A549 (cell line): ENCODE measurements around the gene SKAP1. TPM values are rescaled to one million over a fixed set of nuclear protein-coding genes. Genes with fewer than 3 reads are reported as not detected.

Experiments
- ATAC-seq, 2 experiments: fragments of 200-7000 bp in 1 of 2; fragments of >200 bp in 1 of 2; cut with Nextera tagmentation in 1 of 2; cut with Tn5 transposase in 1 of 2; 3 replicates each; pipeline versions ENCODE4 v1.8.0 to v1.9.1; 2018 to 2020; ENCODE audit warnings: mild to moderate bottlenecking in 1 of 2, moderate library complexity in 1 of 2
- CTCF ChIA-PET: fragments of 300-600 bp; sonication (Branson Sonifier 250); formaldehyde crosslinking; extraction: SDS; loops from one replicate; lab custom pipeline; 2021; ENCODE audit warnings: antibody characterized with exemption, inconsistent platforms; lab: Yijun Ruan, JAX
- POLR2A ChIA-PET: fragments of 350-600 bp; formaldehyde crosslinking; extraction: SDS; loops from one replicate; lab custom pipeline; 2021; ENCODE audit warnings: antibody characterized with exemption, inconsistent platforms; lab: Yijun Ruan, JAX
- DNase-seq, 2 experiments: peaks; one replicate each; pipeline versions ENCODE4 v3.0.0 to v3.0.0-alpha.2; 2011 to 2016; ENCODE audit warnings: low read depth in 1 of 2, low spot score in 1 of 2
- FAIRE-seq: peaks from 2 replicates; lab custom pipeline; 2011; peaks lifted over from hg19 to GRCh38; lab: Jason Lieb, UNC
- H3K27ac ChIP-seq, 2 experiments: fragments of >200 bp; sonication (Bioruptor Twin); formaldehyde crosslinking; 3 replicates each; pipeline ENCODE4 v1.5.1; 2016 to 2017
- H3K4me1 ChIP-seq: fragments of >200 bp; sonication (Bioruptor Twin); formaldehyde crosslinking; 3 replicates; pipeline ENCODE4 v1.6.1; 2016
- H3K4me2 ChIP-seq: fragments of >200 bp; sonication (Bioruptor Twin); formaldehyde crosslinking; 3 replicates; pipeline ENCODE4 v1.6.1; 2016
- H3K4me3 ChIP-seq: fragments of >200 bp; sonication (Bioruptor Twin); formaldehyde crosslinking; 3 replicates; pipeline ENCODE4 v1.5.1; 2016
- H3K9me3 ChIP-seq: fragments of >200 bp; sonication (Bioruptor Twin); formaldehyde crosslinking; 3 replicates; pipeline ENCODE4 v1.6.1; 2016
- CBX2 ChIP-seq: fragments of 200-600 bp; sonication (generic); IDR thresholded peaks from 2 replicates; pipeline ENCODE4 v1.6.1; 2016; ENCODE audit warnings: low read depth, mild to moderate bottlenecking, borderline replicate concordance
- CBX8 ChIP-seq: fragments of 200-600 bp; sonication (generic); IDR thresholded peaks from 2 replicates; pipeline ENCODE4 v1.6.1; 2016
- EHMT2 ChIP-seq: fragments of 200-600 bp; sonication (generic); IDR thresholded peaks from 2 replicates; pipeline ENCODE4 v1.6.1; 2016; ENCODE audit warnings: antibody characterized with exemption, low read depth, mild to moderate bottlenecking, moderate library complexity
- FOXS1 ChIP-seq: fragments of 250-450 bp; sonication (Bioruptor Pico); IDR thresholded peaks from 2 replicates; pipeline ENCODE4 v1.5.0; 2020; ENCODE audit warnings: mild to moderate bottlenecking, moderate library complexity
- HDAC2 ChIP-seq: fragments of 200-600 bp; sonication (generic); IDR thresholded peaks from 2 replicates; pipeline ENCODE4 v1.6.1; 2016
- HOXA7 ChIP-seq: fragments of 250-450 bp; sonication (Bioruptor Pico); IDR thresholded peaks from 2 replicates; pipeline ENCODE4 v1.5.0; 2020; ENCODE audit warnings: mild to moderate bottlenecking, moderate library complexity
- HOXB13 ChIP-seq: fragments of 250-450 bp; sonication (Bioruptor Pico); IDR thresholded peaks from 2 replicates; pipeline ENCODE4 v1.5.0; 2020; ENCODE audit warnings: low read depth, mild to moderate bottlenecking, moderate library complexity
- HOXB5 ChIP-seq: fragments of 250-450 bp; sonication (Bioruptor Pico); IDR thresholded peaks from 2 replicates; pipeline ENCODE4 v1.5.0; 2020; ENCODE audit warnings: mild to moderate bottlenecking, moderate library complexity
- JUNB ChIP-seq: fragments of >200 bp; sonication (Bioruptor Twin); formaldehyde crosslinking; IDR thresholded peaks from 2 replicates; pipeline ENCODE4 v1.6.1; 2016
- MAFK ChIP-seq: fragments of 450-650 bp; IDR thresholded peaks from 2 replicates; pipeline ENCODE4 v1.6.1; 2014; ENCODE audit not compliant: partially characterized antibody
- MAZ ChIP-seq: fragments of 150-350 bp; IDR thresholded peaks from 2 replicates; pipeline ENCODE4 v1.6.1; 2014; ENCODE audit warnings: antibody characterized with exemption, low read depth, low read length, borderline replicate concordance
- MYC ChIP-seq: IDR thresholded peaks from 2 replicates; pipeline ENCODE4 v1.6.1; 2012; ENCODE audit warnings: mild to moderate bottlenecking, inconsistent platforms, low read length, improper control_type of control experiment, borderline replicate concordance
- POLR2A ChIP-seq: IDR thresholded peaks from 2 replicates; pipeline ENCODE4 v1.6.1; 2012; ENCODE audit warnings: mild to moderate bottlenecking, low read length
- POLR2AphosphoS2 ChIP-seq: conservative IDR thresholded peaks from 2 replicates; pipeline ENCODE4 v1.6.1; 2012; ENCODE audit warnings: low read length, improper control_type of control experiment, inconsistent platforms
- RAD21 ChIP-seq, 2 experiments: fragments of >200 bp in 1 of 2; sonication (Bioruptor Twin) in 1 of 2; formaldehyde crosslinking in 1 of 2; IDR thresholded peaks in 1 of 2; conservative IDR thresholded peaks in 1 of 2; 2 replicates in 1 of 2; 3 replicates in 1 of 2; pipeline ENCODE4 v1.6.1; 2012 to 2018; ENCODE audit warnings: inconsistent platforms in 1 of 2
- RFX5 ChIP-seq: fragments of 450-650 bp; IDR thresholded peaks from 2 replicates; pipeline ENCODE4 v1.7.1; 2014; ENCODE audit warnings: antibody characterized with exemption, mild to moderate bottlenecking, moderate library complexity
- TFCP2L1 ChIP-seq: fragments of 250-450 bp; sonication (Bioruptor Pico); IDR thresholded peaks from 2 replicates; pipeline ENCODE4 v1.5.0; 2021; ENCODE audit warnings: mild to moderate bottlenecking
- ZFP36 ChIP-seq: fragments of 450-650 bp; IDR thresholded peaks from 2 replicates; pipeline ENCODE4 v1.6.1; 2014; ENCODE audit warnings: borderline replicate concordance; ENCODE audit not compliant: partially characterized antibody
- WGBS: methylation state at CpG from one replicate; pipeline ENCODE4 v1.1.6; 2017; ENCODE audit errors: missing lambda C conversion rate; 5-methylcytosine and 5-hydroxymethylcytosine counted together
- polyA plus RNA-seq, 4 experiments: library from polyadenylated mRNA; depleted of rRNA in 3 of 4; stranded (reverse); fragments of >200 nt; fragmentation: RNase III in 1 of 4; extraction: RNeasy Plus Mini Kit Qiagen cat#74134 plus additional on column Dnase treatment in 1 of 4; gene quantifications; 2 replicates in 3 of 4; 3 replicates in 1 of 4; pipeline ENCODE4 v1.2.3, GENCODE V29; 2011 to 2017
- TF ChIP-seq, protein P1 (sequence below): fragments of 250-450 bp; sonication (Bioruptor Pico); IDR thresholded peaks from 2 replicates; pipeline ENCODE4 v1.5.0; 2021; ENCODE audit warnings: mild to moderate bottlenecking, moderate library complexity, borderline replicate concordance
- TF ChIP-seq, protein P2 (sequence below): fragments of 250-450 bp; sonication (Bioruptor Pico); IDR thresholded peaks from 2 replicates; pipeline ENCODE4 v1.5.0; 2020; ENCODE audit warnings: low read depth, mild to moderate bottlenecking, moderate library complexity
- TF ChIP-seq, protein P3 (sequence below): IDR thresholded peaks from 2 replicates; pipeline ENCODE4 v1.6.1; 2012
- TF ChIP-seq, protein P4 (sequence below): IDR thresholded peaks from 2 replicates; pipeline ENCODE4 v1.6.1; 2012

SKAP1 gene
- polyA plus RNA-seq, 2 of the 4 experiments (the other 2 are of a cell fraction) = 0.14 to 0.78 TPM

DNA sequence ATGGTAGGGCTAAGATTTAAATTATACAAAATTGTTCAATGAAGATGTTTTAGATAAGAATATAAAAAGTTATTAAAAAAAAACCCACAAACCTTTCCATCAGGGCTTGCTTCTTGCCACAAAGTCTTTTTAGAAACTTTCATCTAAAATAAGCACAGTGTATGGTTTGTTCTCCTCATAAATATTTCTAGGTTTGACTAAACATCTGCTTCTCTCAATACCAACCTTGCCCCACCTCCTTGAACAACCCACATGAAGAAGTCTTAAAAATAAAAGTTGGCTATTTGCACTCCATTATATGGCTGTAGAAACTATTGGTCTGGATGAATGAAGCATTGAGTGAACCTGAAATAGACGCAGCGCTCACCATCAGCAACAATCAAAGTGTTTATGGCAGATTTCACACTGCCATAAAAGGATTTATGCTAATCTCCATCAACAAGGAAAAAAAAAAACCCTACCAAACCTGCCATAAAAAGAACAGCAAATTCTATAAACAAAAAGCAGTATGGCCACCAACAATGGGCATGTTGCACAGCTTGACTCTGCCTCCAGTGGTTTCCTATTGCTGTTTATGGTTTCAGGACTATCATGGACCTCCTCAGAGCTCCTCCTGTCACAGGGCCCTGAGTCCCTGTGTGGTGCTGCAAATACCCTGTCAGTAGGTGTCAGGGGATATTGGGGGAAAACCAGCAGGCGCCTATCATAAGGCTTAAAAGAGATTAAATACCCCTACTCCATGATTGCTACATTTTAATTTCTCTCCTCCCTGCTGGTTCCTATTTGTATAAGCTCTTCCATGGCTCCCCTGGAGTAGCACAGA is 284.8 kb downstream of the SKAP1 start:
- no peak for TF ChIP-seq HOXB5 (CRISPR knock-in tag)
- TF ChIP-seq EHMT2 = no peak
- TF ChIP-seq HDAC2 = no peak
- TF ChIP-seq, protein P1, sequence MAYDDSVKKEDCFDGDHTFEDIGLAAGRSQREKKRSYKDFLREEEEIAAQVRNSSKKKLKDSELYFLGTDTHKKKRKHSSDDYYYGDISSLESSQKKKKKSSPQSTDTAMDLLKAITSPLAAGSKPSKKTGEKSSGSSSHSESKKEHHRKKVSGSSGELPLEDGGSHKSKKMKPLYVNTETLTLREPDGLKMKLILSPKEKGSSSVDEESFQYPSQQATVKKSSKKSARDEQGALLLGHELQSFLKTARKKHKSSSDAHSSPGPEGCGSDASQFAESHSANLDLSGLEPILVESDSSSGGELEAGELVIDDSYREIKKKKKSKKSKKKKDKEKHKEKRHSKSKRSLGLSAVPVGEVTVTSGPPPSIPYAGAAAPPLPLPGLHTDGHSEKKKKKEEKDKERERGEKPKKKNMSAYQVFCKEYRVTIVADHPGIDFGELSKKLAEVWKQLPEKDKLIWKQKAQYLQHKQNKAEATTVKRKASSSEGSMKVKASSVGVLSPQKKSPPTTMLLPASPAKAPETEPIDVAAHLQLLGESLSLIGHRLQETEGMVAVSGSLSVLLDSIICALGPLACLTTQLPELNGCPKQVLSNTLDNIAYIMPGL (CRISPR knock-in tag) = no peak
- TF ChIP-seq MYC = no peak
- TF ChIP-seq ZFP36 = no peak
- no peak for TF ChIP-seq POLR2A
- TF ChIP-seq MAZ = no peak
- TF ChIP-seq CBX8 = no peak
- no peak for TF ChIP-seq HOXA7
- TF ChIP-seq RFX5 = no peak
- Histone ChIP-seq H3K4me2 (no peak overlapping the region), H3K27ac (no peak overlapping the region), H3K4me3 (no peak overlapping the region), H3K4me1 (no peaks in the 10 kb centered on the region), H3K9me3 (no peaks in the 10 kb centered on the region)
- POLR2A ChIA-PET = no interaction called here
- DNase-seq (no peak), ATAC-seq (no peak), FAIRE-seq (no peak)
- CTCF ChIA-PET = interaction anchor here (0.8 to 7.4 kb wide), 4 partner anchors 9 to 120 kb away, joined by 3 to 52 read pairs (median 4); no protein-coding TSS in a partner anchor
- WGBS = 91% methylated on average over 3 of the region's 3 CpGs

- no peak overlapping the region for H3K4me2 ChIP-seq
- no peak for ATAC-seq
- no peak for DNase-seq
- no peaks in the 10 kb centered on the region for H3K4me1 ChIP-seq
- H3K27ac ChIP-seq = no peak overlapping the region
- POLR2A ChIA-PET = no interaction called here
- WGBS = 35% methylated on average over 8 of the region's 8 CpGs
- H3K9me3 ChIP-seq = no peaks in the 10 kb centered on the region
- FAIRE-seq = no peak
- TF ChIP-seq POLR2AphosphoS2 (no peak), TFCP2L1 (CRISPR knock-in tag) (no peak), MAFK (no peak), RAD21 (conservative IDR thresholded peaks at IDR 0.05 in 1 of 2, IDR thresholded peaks at IDR 0.05 in 1 of 2) (no peak), POLR2A (no peak), FOXS1 (CRISPR knock-in tag) (no peak), HOXB13 (CRISPR knock-in tag) (no peak), CBX2 (no peak), JUNB (no peak)
- TF ChIP-seq, protein P2, sequence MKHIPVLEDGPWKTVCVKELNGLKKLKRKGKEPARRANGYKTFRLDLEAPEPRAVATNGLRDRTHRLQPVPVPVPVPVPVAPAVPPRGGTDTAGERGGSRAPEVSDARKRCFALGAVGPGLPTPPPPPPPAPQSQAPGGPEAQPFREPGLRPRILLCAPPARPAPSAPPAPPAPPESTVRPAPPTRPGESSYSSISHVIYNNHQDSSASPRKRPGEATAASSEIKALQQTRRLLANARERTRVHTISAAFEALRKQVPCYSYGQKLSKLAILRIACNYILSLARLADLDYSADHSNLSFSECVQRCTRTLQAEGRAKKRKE (CRISPR knock-in tag) = no peak
- TF ChIP-seq, protein P3, sequence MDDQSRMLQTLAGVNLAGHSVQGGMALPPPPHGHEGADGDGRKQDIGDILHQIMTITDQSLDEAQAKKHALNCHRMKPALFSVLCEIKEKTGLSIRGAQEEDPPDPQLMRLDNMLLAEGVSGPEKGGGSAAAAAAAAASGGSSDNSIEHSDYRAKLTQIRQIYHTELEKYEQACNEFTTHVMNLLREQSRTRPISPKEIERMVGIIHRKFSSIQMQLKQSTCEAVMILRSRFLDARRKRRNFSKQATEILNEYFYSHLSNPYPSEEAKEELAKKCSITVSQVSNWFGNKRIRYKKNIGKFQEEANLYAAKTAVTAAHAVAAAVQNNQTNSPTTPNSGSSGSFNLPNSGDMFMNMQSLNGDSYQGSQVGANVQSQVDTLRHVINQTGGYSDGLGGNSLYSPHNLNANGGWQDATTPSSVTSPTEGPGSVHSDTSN = no peak
- TF ChIP-seq, protein P4, sequence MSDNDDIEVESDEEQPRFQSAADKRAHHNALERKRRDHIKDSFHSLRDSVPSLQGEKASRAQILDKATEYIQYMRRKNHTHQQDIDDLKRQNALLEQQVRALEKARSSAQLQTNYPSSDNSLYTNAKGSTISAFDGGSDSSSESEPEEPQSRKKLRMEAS = no peak
- H3K4me3 ChIP-seq = no peak overlapping the region
- CTCF ChIA-PET = interaction anchor here (1.1 to 7.4 kb wide), 3 partner anchors 12 to 69 kb away, joined by 3 to 52 read pairs (median 3); no protein-coding TSS in a partner anchor
Measured at GRCh38 chr17:48144231-48144630, 285.8 kb downstream of the SKAP1 start.
